Dedifferentiated amniotic fluid mesenchymal stem cell (primary cell): ENCODE data around the gene PGF.

ENCODE experiments used
- DNase-seq: peaks from one replicate; pipeline ENCODE4 v3.0.0-alpha.2; 2016; ENCODE audit errors: extremely low spot score

The PGF gene

GRCh38 chr14:74956280-74957072 lies 1.1 kb upstream of the PGF start:
- DNase-seq, result no peak

DNA sequence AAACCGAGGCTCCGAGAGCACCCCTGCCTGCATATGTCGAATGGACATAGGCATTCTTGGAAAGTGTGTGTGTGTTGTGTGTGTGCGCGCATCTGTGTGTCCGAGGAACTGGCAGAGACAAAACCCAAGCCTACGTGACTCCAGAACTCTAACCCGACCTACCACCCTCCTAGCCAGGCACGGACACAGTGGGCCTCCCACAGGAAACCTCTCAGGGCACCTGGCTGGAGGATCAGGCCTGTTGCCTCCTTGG lies 556 bp upstream of the PGF start:
- no peak for DNase-seq

- DNase-seq, result no peak
These were observed 509 bp downstream of the PGF start for GRCh38 chr14:74954947-74955228.

- no peak for DNase-seq
These were observed 1.0 kb downstream of the PGF start for GRCh38 chr14:74954232-74954946.

GRCh38 chr14:74953686-74954085 lies 1.7 kb downstream of the PGF start:
- DNase-seq, result no peak

- no peak for DNase-seq
These were observed 2.5 kb downstream of the PGF start for GRCh38 chr14:74952697-74953484.

- no peak for DNase-seq
These were observed 3.2 kb downstream of the PGF start for GRCh38 chr14:74952180-74952665.

DNA sequence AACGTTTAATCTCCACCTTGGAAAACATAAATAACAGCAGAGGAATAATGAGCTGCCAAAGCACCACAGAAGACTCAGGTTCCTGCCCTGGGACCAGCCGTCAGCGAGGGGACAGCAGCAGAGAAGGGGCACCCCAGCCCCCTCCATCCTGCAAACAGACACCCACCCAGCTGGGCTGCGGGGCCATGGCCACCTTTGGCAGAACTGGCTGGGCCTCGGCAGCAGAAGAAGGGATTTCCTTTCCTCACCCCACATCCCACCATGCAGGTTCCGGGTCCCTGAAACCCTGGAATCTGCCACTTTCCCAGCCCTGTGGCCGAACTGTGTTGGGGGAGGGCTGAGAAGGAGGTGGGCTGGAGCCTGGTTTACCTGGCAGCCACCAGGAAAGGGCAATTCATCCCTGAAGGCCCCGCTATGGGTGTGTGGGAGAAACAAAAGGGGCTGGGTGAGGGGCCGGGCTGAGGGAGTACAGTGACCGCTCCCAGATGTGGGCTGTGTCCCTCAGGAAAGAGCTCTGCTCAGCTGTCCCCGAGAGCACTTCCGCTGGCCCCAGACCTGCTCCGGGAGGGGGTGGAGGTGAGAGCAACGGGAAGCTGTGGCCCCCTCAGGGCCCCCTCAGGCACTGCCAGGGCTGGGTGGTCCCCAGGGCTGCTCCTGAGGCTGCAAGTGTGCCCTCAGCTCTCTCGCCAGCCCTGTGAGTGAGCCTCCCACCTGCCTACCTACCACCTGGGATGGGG lies 3.8 kb downstream of the PGF start:
- no peak for DNase-seq

- no peak for DNase-seq
These were observed 4.5 kb downstream of the PGF start for GRCh38 chr14:74950795-74951442.

DNA sequence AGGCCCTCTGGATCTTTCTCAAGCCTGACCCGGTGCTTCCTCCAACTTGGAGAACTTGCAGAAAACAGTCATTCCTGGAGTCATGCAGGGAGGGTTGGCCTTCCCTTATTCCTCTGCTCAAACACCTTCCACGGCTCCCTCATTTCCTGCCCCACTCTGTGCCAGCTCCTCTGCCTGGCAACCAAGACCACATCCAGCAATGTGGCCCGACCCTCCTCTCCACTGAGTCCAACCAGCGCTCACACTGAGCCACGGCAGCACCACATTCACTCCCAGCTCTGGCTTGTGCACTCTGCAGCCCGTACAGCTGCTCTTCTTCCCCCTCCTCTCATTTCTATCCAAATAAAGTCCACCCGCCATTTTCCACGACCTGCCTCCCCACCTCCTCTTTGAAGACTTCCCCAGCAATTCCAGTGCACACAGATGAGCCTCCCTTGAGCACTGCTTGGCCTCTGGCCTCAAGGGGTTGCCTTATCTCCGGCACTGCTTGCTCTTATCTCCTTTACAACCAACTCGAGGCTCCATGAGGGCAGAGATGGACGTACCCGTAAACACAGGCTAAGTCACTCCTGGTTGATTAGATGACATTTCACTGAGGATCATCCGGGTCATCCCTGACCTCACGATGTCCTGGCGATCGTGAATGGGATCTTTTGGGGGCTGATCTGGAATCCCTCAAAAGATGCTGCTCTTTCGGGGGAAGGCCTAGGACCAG lies 5.4 kb downstream of the PGF start:
- DNase-seq, result no peak

DNA sequence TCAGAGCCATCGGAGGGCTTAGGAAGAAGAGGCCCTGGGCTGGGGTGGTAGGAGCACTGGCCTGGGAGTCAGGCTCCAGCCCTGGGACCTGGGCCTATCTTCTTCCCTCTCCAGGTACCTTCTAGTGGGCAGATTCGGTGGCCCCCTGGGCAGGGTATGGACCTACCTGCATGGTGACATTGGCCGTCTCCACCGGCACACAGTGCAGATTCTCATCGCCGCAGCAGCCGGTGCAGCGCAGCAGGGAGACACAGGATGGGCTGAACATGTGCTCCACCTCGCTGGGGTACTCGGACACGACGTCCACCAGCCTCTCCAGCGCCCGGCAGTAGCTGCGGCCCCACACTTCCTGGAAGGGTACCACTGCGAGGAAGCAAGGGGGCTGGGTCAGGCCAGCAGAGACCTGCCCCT lies 6.2 kb downstream of the PGF start:
- DNase-seq, result no peak

- no peak for DNase-seq
These were observed 6.9 kb downstream of the PGF start for GRCh38 chr14:74948228-74949175.

GRCh38 chr14:74947353-74948227 lies 7.8 kb downstream of the PGF start:
- DNase-seq, result no peak

DNA sequence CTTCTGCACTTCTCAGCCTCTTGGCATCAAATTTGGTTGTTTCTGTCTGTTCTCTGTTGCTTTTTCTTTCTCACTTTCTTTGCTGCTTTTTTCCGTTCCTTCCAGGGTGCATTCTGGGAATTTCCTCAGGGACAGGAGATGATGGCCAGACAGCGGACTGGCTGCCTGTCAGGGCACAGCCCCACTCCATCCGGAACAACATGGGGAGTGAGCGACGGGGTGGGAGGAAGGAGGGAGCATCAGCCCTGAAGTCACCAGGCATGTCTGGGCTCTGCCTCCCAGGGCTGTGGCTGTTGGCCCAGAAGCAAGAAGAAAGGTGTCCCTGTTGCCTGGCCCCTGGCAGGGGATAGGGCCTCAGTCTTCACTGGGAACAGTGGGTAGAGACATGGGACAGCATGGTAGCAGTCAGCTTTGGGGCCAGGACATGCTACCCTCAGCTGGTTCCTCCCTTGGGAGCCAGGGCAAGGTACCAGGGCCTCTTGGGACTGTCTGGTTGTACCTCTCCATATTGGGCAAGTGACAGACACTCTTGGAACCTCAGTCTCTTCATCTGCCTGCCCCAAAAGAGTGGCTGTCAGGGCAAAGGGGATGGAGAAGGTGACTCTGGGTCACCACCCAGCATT lies 8.6 kb downstream of the PGF start:
- DNase-seq, result no peak

GRCh38 chr14:74945852-74946658 lies 9.3 kb downstream of the PGF start:
- peak; percentile 55 for DNase-seq

DNA sequence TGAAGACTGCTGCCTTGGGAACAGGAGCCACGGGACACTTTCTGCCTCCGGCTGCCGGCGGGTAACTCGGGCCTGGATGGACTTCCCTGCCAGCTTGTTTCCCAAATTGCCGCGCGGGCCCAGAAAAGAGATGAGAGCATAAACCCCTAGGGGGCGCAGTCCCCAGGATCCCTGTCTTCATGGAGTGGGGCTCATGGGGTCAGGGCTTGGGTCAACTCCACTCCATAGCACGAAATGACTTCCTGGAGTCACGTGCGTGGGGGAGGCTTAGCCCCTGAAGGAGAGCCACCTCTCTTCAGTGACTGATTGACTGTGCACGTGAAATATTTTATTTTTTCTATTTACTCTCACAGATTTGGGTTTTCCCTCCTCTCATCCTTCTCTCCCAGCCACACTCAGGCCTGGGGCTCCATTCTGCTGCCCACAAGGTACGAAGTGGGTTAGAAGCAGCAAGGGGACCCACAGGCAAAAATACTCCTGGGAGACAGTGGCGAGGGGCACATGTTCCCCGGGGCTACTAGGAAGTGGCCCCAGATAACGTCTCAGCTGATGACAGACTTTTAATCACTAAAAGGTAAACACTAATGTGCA lies 10.0 kb downstream of the PGF start:
- DNase-seq, result no peak

DNA sequence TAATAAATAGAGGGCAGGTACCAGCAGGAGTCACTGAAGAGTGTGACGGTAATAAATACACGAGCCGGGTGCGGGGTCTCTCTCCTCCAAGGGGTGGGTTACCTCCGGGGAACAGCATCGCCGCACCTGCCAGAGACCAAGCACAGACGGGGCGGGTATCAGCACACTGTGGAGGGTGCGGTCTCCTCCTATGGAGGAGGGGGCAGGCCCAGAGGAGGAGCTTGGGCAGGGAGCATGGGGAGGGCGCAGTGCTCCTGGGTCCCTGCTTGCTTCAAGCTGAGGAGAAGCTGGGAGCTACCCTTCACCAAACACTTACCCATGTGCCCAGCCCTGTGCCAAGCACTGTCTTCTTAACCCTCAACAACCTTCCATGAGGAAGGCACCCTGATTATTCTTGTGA lies 12.8 kb downstream of the PGF start:
- DNase-seq, result no peak
